ENCODE data around the gene SLC26A3. TPM values are rescaled to one million over a fixed set of nuclear protein-coding genes. Genes with fewer than 3 reads are reported as not detected.

SLC26A3 gene
- total and polyA plus RNA-seq, 2 of the 8 experiments (the other 6 are each of a cell fraction or from before 2014, with no cell fraction given) = not detected

DNA sequence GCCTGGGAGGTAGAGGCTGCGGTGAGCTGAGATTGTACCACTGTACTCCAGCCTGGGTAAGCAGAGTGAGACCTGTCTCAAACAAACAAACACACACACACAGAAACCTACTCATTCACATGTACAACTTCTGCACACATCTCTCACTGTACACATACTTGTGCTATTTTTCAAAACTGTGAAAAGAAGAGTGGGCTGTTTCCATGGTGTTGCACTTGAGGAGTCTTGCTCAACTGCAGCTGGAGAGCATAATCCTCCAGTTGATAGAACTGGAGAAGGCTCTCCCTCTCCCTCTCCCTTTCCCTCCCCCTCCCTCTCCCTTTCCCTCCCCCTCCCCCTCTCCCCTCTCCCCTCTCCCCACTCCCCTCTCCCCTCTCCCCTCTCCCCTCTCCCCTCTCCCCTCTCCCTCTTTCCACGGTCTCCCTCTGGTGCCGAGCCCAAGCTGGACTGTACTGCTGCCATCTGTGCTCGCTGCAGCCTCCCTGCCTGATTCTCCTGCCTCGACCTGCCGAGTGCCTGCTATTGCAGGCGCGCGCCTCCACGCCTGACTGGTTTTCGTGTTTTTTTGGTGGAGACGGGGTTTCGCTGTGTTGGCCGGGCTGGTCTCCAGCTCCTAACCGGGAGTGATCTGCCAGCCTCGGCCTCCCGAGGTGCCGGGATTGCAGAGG is 44.3 kb upstream of the SLC26A3 start:
- no peak overlapping the region for H2BK15ac ChIP-seq (ENCODE audit: low read length)
- H3K4me2 ChIP-seq (ENCODE audit: insufficient read depth in 1 of 2, low read depth in 2 of 2, low read length in 2 of 2) = no peak overlapping the region
- CTCF ChIA-PET (ENCODE audit: partially characterized antibody) = no interaction called here
- TF ChIP-seq CBX8 (IDR thresholded peaks at IDR 0.05; ENCODE audit: borderline replicate concordance, low read depth, low read length) (no peak), NRF1 (IDR thresholded peaks at IDR 0.05; ENCODE audit: low read depth, low read length) (no peak)

More for the DNA sequence above, 44.3 kb upstream of the SLC26A3 start:
- no peak overlapping the region for H4K5ac ChIP-seq (ENCODE audit: insufficient read length, low read depth, low read length)
- H3K18ac ChIP-seq (ENCODE audit: extremely low read depth, low read length) = no peak overlapping the region
- H4K20me1 ChIP-seq (replicated peaks in 1 of 2; ENCODE audit: control insufficient read depth in 1 of 2, insufficient read depth in 2 of 2, low read length in 2 of 2) = no peaks in the 10 kb centered on the region
- H3K79me1 ChIP-seq (ENCODE audit: low read depth, low read length) = no peaks in the 10 kb centered on the region
- H3K23me2 ChIP-seq (ENCODE audit: low read depth, low read length) = no peaks in the 10 kb centered on the region
- no peaks in the 10 kb centered on the region for H3K4me1 ChIP-seq (replicated peaks in 1 of 4; ENCODE audit: control insufficient read depth in 3 of 4, insufficient read depth in 4 of 4, low read length in 3 of 4)
- WGBS, 2 experiments (ENCODE audit: extremely low coverage in 1 of 2, insufficient coverage in 1 of 2, insufficient read length in 1 of 2, insufficient replicate concordance in 2 of 2, low coverage in 1 of 2, low lambda C conversion rate in 2 of 2, missing lambda C conversion rate in 1 of 2) = 91% methylated on average over 15 of the region's 18 CpGs; no CpG with 5 or more reads in 1 of the 2 experiments
- no peak overlapping the region for H2BK5ac ChIP-seq (ENCODE audit: low read depth, low read length)
- no peak overlapping the region for H3K23ac ChIP-seq (ENCODE audit: insufficient read length)
- no peak overlapping the region for H3K14ac ChIP-seq (ENCODE audit: insufficient read length)
- POLR2A ChIA-PET (ENCODE audit: partially characterized antibody) = no interaction called here
- H2AK5ac ChIP-seq (ENCODE audit: low read depth, low read length) = no peak overlapping the region
- no peak overlapping the region for H3K27ac ChIP-seq (ENCODE audit: low read depth, low read length)
- H3K4me3 ChIP-seq (ENCODE audit: extremely low read depth in 1 of 4, insufficient read depth in 2 of 4, low read depth in 3 of 4, low read length in 4 of 4) = no peak overlapping the region
- H3K36me3 ChIP-seq (ENCODE audit: control insufficient read depth in 2 of 4, insufficient read depth in 4 of 4, low read length in 3 of 4) = no peaks in the 10 kb centered on the region
- no peak overlapping the region for H3K56ac ChIP-seq (replicated peaks; ENCODE audit: insufficient read length, low read depth, low read length)
- no peak overlapping the region for H2BK120ac ChIP-seq (replicated peaks; ENCODE audit: low read depth, low read length)
- no peak overlapping the region for H4K8ac ChIP-seq (ENCODE audit: extremely low read depth, insufficient read depth, low read length)
- H4K91ac ChIP-seq (replicated peaks; ENCODE audit: insufficient read length, low read length) = no peak overlapping the region
- H3K4ac ChIP-seq (replicated peaks; ENCODE audit: insufficient read length, low read depth, low read length) = no peak overlapping the region
- H3K27me3 ChIP-seq (replicated peaks in 1 of 4; ENCODE audit: control insufficient read depth in 3 of 4, extremely low read depth in 1 of 4, insufficient read depth in 3 of 4, low read length in 3 of 4) = no peaks in the 10 kb centered on the region
- H3K9ac ChIP-seq (replicated peaks in 1 of 4; ENCODE audit: extremely low read depth in 1 of 4, low read depth in 3 of 4, low read length in 3 of 4) = no peak overlapping the region
- peaks cover 3 to 14% of the 10 kb centered on the region in 2 experiments; a peak in 2 of 4 replicates for H3K9me3 ChIP-seq (ENCODE audit: insufficient read depth in 2 of 2, low read depth in 1 of 2, low read length in 1 of 2)
- no peak overlapping the region for H2AFZ ChIP-seq (ENCODE audit: low read length)
- no peak overlapping the region for H2BK12ac ChIP-seq (ENCODE audit: low read depth, low read length)
- H3K79me2 ChIP-seq (ENCODE audit: control insufficient read depth in 1 of 2, insufficient read depth in 2 of 2, low read length in 2 of 2) = no peaks in the 10 kb centered on the region
- FAIRE-seq (no peak), DNase-seq (ENCODE audit: low read depth in 1 of 2, low spot score in 2 of 2) (no peak)
- H2BK20ac ChIP-seq (ENCODE audit: low read length) = no peak overlapping the region
